ENCODE data around the gene GALNT2.

DNA sequence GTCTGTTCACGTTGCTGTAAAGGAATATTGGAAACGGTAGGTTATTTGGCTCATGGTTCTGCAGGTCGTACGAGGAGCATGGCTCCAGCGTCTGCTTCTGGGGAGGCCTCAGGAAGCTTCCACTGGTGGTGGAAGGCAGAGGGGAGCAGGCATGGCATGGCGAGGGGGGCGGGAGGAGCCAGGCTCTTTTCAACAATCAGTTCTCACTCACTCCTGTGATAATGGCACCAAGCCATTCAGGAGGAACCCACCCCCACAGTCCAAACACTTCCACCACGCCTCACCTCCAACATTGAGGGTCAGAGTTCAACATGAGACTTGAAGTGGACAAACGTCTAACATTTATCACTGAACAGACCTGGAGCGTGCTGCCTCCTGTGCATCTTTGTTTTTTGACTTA, 217.9 kb downstream of the GALNT2 start:
- TF ChIP-seq POLR2AphosphoS5 (IDR thresholded peaks at IDR 0.05; ENCODE audit: borderline replicate concordance, low read depth, low read length) (no peak), EZH2 (IDR thresholded peaks at IDR 0.05) (no peak)
